K562 (cell line): Measurements from ENCODE around the gene RSPRY1. TPM values are rescaled to one million over a fixed set of nuclear protein-coding genes. Genes with fewer than 3 reads are reported as not detected.

ENCODE experiments used
- ATF3 ChIP-seq, 2 experiments: fragments of 450-650 bp in 1 of 2; sonication (generic) in 1 of 2; formaldehyde crosslinking in 1 of 2; IDR thresholded peaks in 1 of 2; conservative IDR thresholded peaks in 1 of 2; 2 replicates each; pipeline versions ENCODE4 v1.6.1 to v1.8.1; 2016 to 2023; ENCODE audit warnings: mild to moderate bottlenecking in 2 of 2, moderate library complexity in 2 of 2, inconsistent platforms in 1 of 2, missing genetic modification reagents in 1 of 2
- USF2 ChIP-seq: sonication (generic); formaldehyde crosslinking; IDR thresholded peaks from 2 replicates; pipeline ENCODE4 v1.5.0; 2020; ENCODE audit warnings: missing genetic modification reagents
- ZBTB40 ChIP-seq, 2 experiments: fragments of 450-650 bp in 1 of 2; sonication (generic) in 1 of 2; formaldehyde crosslinking in 1 of 2; IDR thresholded peaks; 2 replicates each; pipeline versions ENCODE4 v1.7.1 to v1.9.0; 2016 to 2022; ENCODE audit warnings: inconsistent platforms in 1 of 2, mild to moderate bottlenecking in 1 of 2, missing genetic modification reagents in 1 of 2
- ZNF717 ChIP-seq: fragments of 250-450 bp; sonication (Bioruptor Pico); IDR thresholded peaks from 2 replicates; pipeline ENCODE4 v1.5.0; 2021
- polyA plus RNA-seq, 8 experiments: library from polyadenylated mRNA; depleted of rRNA in 4 of 8; stranded (reverse) in 5 of 8; unstranded in 3 of 8; fragments of >200 nt; fragmentation: Nextera tagmentation in 2 of 8; fragmentation: Illumina TruSeq in 1 of 8; extraction: Ambion mirVana in 2 of 8; extraction: Trizol in 1 of 8; gene quantifications; 2 replicates each; pipeline versions ENCODE4 v1.2.1 to v1.2.3, GENCODE V29; 2011 to 2014; ENCODE audit warnings: inconsistent platforms in 1 of 8, missing spikeins in 1 of 8
- total RNA-seq, 7 experiments: library from RNA; depleted of rRNA in 6 of 7; stranded (reverse); fragments of >200 nt in 6 of 7; fragmentation: Illumina TruSeq in 2 of 7; extraction: Trizol in 2 of 7; gene quantifications; 2 replicates each; pipeline versions ENCODE4 v1.2.1 to v1.2.3, GENCODE V29; 2011 to 2021; ENCODE audit warnings: low replicate concordance in 1 of 7
- TF ChIP-seq, protein P1 (sequence below): sonication (generic); formaldehyde crosslinking; IDR thresholded peaks from 2 replicates; pipeline ENCODE4 v1.8.0; 2023; ENCODE audit warnings: mild to moderate bottlenecking, missing genetic modification reagents
- TF ChIP-seq, protein P2 (sequence below): fragments of 250-450 bp; sonication (Bioruptor Pico); IDR thresholded peaks from 2 replicates; pipeline ENCODE4 v1.4.0; 2020; ENCODE audit warnings: mild to moderate bottlenecking
- TF ChIP-seq, protein P3 (sequence below): fragments of 450-650 bp; IDR thresholded peaks from 2 replicates; pipeline ENCODE4 v1.6.1; 2016; ENCODE audit warnings: borderline replicate concordance

The RSPRY1 gene
- total and polyA plus RNA-seq, 9 of the 15 experiments (the other 6 are each of a cell fraction or from before 2014, with no cell fraction given) = 10.2 to 27.8 (median 20.8) TPM

- TF ChIP-seq ZBTB40 (IDR thresholded peaks at IDR 0.05) = no peak
- no peak for TF ChIP-seq ZBTB40 (CRISPR knock-in tag; IDR thresholded peaks at IDR 0.05)
- TF ChIP-seq, protein P1, sequence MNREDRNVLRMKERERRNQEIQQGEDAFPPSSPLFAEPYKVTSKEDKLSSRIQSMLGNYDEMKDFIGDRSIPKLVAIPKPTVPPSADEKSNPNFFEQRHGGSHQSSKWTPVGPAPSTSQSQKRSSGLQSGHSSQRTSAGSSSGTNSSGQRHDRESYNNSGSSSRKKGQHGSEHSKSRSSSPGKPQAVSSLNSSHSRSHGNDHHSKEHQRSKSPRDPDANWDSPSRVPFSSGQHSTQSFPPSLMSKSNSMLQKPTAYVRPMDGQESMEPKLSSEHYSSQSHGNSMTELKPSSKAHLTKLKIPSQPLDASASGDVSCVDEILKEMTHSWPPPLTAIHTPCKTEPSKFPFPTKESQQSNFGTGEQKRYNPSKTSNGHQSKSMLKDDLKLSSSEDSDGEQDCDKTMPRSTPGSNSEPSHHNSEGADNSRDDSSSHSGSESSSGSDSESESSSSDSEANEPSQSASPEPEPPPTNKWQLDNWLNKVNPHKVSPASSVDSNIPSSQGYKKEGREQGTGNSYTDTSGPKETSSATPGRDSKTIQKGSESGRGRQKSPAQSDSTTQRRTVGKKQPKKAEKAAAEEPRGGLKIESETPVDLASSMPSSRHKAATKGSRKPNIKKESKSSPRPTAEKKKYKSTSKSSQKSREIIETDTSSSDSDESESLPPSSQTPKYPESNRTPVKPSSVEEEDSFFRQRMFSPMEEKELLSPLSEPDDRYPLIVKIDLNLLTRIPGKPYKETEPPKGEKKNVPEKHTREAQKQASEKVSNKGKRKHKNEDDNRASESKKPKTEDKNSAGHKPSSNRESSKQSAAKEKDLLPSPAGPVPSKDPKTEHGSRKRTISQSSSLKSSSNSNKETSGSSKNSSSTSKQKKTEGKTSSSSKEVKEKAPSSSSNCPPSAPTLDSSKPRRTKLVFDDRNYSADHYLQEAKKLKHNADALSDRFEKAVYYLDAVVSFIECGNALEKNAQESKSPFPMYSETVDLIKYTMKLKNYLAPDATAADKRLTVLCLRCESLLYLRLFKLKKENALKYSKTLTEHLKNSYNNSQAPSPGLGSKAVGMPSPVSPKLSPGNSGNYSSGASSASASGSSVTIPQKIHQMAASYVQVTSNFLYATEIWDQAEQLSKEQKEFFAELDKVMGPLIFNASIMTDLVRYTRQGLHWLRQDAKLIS (CRISPR knock-in tag) = no peak
- TF ChIP-seq ZNF717 (CRISPR knock-in tag) = no peak
- no peak for TF ChIP-seq ATF3 (IDR thresholded peaks at IDR 0.05)
- no peak for TF ChIP-seq ATF3 (CRISPR knock-in tag; conservative IDR thresholded peaks at IDR 0.05)
- TF ChIP-seq, protein P2, sequence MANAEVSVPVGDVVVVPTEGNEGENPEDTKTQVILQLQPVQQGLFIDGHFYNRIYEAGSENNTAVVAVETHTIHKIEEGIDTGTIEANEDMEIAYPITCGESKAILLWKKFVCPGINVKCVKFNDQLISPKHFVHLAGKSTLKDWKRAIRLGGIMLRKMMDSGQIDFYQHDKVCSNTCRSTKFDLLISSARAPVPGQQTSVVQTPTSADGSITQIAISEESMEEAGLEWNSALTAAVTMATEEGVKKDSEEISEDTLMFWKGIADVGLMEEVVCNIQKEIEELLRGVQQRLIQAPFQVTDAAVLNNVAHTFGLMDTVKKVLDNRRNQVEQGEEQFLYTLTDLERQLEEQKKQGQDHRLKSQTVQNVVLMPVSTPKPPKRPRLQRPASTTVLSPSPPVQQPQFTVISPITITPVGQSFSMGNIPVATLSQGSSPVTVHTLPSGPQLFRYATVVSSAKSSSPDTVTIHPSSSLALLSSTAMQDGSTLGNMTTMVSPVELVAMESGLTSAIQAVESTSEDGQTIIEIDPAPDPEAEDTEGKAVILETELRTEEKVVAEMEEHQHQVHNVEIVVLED (CRISPR knock-in tag) = no peak
- TF ChIP-seq, protein P3, sequence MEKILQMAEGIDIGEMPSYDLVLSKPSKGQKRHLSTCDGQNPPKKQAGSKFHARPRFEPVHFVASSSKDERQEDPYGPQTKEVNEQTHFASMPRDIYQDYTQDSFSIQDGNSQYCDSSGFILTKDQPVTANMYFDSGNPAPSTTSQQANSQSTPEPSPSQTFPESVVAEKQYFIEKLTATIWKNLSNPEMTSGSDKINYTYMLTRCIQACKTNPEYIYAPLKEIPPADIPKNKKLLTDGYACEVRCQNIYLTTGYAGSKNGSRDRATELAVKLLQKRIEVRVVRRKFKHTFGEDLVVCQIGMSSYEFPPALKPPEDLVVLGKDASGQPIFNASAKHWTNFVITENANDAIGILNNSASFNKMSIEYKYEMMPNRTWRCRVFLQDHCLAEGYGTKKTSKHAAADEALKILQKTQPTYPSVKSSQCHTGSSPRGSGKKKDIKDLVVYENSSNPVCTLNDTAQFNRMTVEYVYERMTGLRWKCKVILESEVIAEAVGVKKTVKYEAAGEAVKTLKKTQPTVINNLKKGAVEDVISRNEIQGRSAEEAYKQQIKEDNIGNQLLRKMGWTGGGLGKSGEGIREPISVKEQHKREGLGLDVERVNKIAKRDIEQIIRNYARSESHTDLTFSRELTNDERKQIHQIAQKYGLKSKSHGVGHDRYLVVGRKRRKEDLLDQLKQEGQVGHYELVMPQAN = no peak
- no peak for TF ChIP-seq USF2 (CRISPR knock-in tag)
Measured at GRCh38 chr16:57178196-57178595, 7.9 kb upstream of the RSPRY1 start (continued).
